HG02610 (cell line): ENCODE measurements around the gene DTD1.
"Not testable (repeated sequence)": the region's sequence is repeated elsewhere in the genome, so short reads cannot be mapped to it uniquely, and the experiment has no call there.

Source experiments
- ATAC-seq: cut with Tn5 transposase; IDR thresholded peaks from one replicate; pipeline ENCODE4 v1.9.1; 2021; ENCODE audit warnings: mild to moderate bottlenecking, moderate library complexity; ENCODE audit not compliant: unreplicated experiment

The DTD1 gene

DNA sequence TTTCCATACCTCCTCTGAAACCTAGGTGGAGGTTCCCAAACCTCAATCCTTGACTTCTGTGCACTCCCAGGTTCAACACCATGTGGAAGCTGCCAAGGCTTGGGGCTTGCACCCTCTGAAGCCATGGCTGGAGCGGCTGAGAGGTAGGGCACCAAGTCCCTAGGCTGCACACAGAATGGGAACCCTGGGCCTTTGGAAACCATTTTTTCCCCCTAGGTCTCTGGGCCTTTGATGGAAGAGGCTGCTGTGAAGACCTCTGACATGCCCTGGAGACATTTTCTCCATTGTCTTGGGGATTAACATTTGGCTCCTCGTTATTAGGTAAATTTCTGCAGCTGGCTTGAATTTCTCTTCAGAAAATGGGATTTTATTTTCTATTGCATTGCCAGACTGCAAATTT, 199.2 kb downstream of the DTD1 start:
- ATAC-seq: not testable (repeated sequence)

DNA sequence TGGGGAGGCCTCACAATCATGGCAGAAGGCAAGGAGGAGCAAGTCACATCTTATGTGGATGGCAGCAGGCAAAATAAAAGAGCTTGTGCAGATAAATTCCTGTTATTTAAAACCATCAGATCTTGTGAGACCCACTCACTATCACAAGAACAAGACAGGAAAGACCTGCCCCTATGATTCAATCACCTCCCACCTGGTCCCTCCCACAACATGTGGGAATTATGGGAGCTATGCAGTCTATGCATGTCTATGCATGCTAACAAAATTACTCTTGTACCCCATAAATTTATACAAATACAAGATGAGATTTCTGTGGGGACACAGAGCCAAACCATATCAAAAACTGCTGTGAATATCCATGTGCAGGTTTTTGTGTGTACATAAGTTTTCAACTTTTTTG, 200.2 kb downstream of the DTD1 start:
- no peak for ATAC-seq

DNA sequence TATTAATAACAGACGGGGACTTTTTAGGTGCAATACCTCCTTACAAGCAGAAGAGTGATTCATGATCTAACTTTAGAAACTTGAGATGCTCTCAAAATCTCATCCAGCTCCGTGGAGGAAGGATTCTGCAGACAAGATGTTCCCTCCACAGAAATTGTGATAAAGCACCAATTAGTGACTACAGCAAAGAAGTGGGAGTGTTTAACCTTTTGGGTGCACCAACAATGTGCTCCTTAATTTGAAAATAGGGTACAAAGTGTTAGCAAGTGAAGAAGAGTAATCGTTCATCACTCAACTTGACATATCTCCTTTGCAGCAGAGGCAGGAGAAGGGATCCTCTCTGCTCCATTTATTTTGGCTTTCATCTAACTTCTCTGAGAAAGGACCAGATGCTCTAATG, 202.9 kb downstream of the DTD1 start:
- ATAC-seq: no peak

DNA sequence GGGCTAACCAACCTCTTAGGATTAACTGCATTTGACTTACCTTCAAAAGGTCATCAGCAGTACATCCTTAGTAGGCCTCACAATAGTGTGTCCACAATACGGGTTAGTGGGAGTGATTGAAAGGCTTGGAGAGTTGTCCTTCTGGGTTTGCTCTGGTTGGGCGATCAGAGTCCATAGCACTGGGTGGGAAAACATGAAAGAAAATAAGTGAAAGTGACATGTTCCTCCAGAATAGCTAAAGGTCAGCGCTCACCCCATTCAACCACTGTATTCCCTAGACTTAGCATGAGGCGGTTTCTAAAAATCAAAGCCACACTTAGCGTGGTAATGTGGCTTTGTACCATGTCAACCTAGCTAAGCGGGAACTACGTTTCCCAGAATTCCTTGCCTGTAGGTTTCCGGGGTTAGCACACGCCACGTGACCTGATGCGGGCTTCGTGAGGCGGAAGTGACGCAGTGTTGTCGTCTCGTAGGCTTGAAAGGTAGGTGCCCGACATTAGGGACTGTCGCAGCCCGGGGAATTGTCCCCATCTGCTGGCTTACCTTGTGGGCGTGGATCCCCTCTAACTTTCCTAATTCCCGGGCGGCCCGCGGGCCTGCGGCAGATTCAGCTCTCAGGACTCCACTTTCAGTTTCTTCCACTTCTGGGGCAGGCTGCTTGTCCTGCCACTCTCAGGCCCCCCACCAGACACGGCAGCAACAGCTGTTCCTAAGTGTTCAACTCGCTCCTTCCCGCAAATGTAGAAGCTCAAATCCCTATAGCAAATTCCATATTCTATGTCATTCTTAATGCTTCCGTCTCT, 206.0 kb downstream of the DTD1 start:
- ATAC-seq: peak; percentile 89

DNA sequence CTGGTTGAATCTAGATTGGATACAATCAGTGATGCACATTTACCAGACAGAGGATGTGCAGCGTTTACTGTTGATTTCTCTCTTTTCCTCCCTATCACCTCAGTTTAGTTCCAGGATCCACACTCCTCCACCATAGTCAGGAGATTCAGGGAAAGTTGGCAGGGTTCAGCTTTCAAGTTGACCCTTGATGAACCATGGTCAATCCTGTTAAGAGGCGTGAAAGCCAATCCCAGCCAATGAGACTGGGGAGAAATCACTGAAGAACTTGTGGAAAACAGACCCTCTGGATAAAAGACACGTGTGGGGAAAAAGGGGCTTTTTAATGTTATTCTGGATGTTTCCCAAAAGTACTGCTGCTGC, 206.6 kb downstream of the DTD1 start:
- no peak for ATAC-seq

DNA sequence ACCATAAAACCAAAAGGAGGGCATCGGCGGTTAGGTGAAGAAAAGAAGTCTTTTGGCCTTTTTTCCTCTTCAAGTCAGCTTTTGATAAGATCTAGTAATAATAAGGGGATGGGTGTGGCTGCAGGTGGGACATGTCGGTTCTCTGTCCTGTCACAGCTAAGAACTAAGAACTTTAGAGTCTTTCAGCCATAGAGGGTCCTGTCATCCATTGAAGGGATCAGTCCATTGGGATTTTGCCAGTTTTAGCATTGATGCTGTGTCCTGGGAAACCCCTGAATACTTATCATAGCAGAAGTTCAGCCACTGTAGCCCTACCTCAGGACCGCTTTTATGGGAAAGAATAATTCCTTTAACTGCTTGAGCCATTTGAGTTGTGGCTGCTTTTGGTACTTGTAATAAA, 207.5 kb downstream of the DTD1 start:
- ATAC-seq: no peak

DNA sequence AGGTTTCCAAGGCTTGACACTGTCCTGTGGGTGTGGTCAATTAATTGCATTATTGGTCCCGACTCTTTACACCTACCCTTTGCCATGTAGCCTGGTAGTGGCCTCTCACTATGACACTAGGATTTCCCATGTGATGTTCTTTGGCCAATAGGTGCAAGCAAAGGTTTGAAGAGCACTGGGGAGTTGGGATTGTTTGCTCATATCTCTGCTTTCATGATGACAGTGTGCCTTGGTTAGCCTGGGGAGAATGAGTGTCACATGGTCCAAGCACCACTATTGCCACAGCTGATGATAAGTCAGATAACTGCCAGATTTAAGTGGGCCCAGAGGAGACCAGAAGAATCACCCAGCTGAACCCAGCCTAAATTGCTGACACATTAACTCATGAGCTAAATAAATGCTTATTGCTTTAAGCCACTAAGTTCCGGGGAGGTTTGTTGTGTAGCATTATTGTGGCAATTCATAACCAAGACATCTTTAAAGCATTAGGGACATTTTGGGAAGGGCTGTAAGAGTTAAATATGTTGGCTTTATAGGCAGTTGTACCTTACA, 208.5 kb downstream of the DTD1 start:
- no peak for ATAC-seq

DNA sequence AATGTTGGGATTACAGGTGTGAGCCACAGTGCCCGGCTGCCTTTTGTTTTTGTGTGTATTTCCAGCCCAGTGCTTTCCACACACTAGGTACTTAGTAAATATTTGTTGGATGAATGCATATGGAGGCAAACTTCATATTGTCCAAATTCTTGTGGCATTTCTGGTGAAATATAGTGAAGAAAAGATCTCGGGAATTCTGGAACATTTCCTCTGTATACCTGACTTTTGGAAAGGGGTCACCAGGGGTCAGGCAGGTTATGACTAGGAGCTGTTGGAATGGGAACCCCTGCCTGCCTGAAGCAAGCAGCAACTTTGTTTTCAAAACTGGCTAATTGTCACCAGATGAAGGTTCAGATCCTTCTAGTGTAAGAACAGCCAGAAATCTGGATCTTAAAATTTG, 213.7 kb downstream of the DTD1 start:
- ATAC-seq: no peak

DNA sequence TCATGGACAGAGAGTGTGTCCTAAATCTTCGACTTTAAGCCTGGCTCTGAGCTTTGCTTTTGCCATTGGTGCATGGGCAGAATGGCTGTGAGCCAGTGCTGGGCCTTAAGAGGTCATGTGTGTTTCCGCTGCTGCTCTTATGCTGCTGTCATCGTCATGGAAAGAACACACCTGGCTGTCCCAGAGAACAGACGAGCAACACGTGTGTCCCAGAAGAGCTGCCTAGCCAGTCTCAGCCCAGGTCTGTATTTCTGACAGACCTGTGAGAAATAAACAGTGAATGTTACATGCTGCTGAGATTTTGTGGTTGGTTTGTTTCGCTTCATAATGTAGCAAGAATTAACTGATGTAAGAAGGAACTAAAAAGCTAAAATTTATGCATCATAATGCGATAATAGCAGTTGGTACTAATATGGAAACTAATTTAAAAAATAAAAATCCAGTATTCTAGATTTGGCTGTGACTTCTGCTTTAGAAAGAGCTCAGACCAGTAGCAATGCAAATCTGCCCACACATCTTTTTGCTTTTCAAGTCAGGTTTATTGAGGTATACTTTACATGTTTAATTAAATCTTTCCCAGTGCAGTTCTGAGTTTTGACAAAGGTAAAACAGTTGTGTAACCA, 214.3 kb downstream of the DTD1 start:
- ATAC-seq: peak; percentile 58

DNA sequence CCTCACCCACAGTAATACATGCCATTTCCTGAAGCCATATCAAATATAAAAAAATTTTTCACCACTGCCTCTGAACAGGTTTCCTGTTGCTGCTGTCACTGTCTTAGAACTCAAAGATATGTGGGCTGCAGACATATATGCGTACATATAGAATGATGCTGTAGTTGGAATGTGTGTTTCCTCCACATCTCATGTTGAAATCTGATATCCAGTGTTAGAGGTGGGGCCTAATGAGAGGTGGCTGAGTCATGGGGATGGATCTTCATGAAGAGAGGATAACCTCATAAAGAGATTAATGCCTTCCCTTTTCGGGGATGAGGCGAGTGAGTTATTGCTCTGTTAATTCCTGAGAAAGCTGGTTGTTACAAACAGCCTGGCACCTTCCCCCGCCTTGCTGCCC, 218.0 kb downstream of the DTD1 start:
- no peak for ATAC-seq

DNA sequence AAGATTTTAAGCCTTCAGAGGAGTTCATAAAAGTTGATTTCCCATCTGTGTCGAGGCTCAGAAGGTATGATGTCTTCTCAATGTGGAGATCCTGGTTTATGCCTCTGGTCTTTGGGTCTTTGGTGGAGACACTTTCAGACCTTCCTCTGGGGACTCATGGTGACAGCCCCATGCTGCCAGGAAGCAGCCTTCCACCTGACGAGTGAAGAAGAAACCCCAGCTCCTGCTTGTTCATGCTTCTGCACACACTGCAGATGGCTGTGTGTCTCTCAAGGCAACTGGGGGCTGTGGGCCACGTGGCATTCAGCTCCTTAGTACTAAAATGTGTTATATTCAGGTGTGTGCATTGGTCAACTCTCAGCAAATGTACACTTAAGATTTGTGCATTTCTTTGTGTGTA, 220.9 kb downstream of the DTD1 start:
- no peak for ATAC-seq

DNA sequence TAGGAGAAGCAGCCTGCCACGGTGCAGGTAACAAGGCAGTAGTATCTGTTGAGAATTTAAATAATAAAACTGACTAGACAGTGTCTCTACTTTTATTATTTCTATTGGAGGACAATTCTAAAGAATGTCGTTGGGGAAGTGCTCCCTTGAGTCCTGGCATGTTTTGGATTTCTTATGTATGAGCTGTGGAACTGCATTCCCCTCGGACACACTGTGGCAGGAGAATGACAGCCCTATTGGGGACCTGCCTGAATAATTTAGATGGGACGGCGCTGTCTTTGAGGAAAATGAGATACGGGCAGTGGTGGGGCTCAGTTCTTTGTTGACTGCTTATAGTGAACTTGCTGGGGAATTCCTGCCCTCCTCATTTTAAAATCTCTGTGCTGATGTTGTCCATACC, 223.3 kb downstream of the DTD1 start:
- ATAC-seq: no peak

DNA sequence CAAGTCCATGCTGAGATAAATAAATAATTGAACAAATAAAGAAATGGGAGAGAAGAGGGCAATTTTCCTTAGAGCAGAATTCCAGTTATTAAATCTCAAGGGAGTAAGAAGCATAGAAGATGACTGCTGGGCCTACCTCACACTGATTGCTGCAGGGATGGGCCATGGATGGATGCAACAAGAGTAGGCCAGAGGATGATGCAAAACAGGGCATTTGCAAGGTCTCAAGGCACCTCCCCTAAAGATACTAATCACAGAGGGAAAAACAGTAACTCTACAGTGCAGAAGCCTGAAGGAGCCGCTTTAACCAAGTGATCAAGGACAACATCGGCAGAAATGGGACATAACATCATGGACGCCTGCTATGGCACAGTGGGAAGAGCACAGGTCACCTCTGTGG, 224.1 kb downstream of the DTD1 start:
- no peak for ATAC-seq

DNA sequence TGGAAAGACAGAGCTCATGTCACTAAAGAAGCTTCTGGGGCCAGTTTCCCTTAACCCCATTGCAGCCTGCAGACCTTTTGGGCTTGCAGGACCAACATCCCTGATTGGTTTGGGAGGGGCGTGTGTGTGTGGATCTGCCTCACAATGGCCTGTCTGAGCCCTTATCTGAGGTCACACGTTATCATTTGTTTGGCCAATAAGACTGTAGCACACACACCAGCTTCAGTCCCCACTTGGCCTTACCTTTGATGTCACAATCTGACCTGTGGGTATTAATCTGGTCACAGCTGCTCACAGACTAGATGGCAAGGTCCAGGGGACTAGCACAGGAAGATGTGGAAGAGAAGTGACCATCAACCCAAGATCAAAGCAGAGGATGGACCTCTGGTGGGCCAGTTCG, 225.6 kb downstream of the DTD1 start, which contains the start of gene SCP2D1:
Gene SCP2D1 (plus strand): TSS at position 301 of the 400 bp plus-strand sequence. CDS start 33 bp downstream, at position 334.
- ATAC-seq: no peak

DNA sequence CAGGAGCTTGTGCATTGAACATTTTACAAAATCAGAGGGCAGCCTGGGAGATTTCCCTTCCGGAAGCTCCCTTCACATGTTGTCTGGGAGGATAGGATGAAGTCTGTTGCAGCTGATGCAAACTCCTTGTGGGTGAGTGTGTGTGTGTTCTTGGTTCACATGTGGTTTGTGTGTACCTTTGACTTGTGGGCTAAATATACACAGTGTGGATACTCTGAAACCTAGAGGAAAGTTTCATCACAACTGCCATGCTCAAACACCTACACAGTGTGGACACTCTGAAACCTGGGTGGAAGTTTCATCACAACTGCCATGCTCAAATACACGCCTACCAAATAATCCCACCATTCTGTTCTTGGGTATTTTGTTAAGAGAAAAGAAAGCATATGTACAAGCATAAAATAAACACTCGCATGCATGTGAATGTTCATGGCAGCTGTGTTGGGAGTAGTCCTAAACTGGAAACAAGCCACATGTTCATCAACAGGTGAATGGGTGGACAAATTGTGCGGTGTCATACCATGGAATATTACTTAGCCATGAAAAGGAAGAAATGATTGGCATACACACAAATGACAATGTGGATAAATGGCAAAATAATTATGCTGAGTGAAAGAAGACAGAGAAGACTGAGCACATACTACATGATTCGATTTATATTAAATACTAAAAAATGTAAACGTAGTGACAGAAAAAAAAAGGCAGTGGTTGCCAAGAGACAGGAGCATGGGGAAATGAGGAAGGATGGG, 227.5 kb downstream of the DTD1 start:
- ATAC-seq: no peak
